Endothelial cell of umbilical vein (primary cell): ENCODE data around the gene STK16. TPM values are rescaled to one million over a fixed set of nuclear protein-coding genes. Genes with fewer than 3 reads are reported as not detected.

ENCODE experiments used
- BruUV-seq: library from RNA; stranded (reverse); fragments of 400-500 nt; replicated peaks from 2 replicates; lab custom pipeline; 2021; lab: Mats Ljungman, UMichigan
- CTCF ChIA-PET: fragments of 300-600, 350-600 bp; sonication (Branson Sonifier 250); formaldehyde crosslinking; loops from one replicate; lab custom pipeline; 2021; ENCODE audit warnings: antibody characterized with exemption, inconsistent platforms; lab: Charles Lee
- POLR2A ChIA-PET: fragments of 300-600, 350-600 bp; sonication (Branson Sonifier 250); formaldehyde crosslinking; loops from one replicate; lab custom pipeline; 2021; ENCODE audit warnings: antibody characterized with exemption, inconsistent platforms; lab: Charles Lee
- DNase-seq: peaks from one replicate; pipeline ENCODE4 v3.0.0-alpha.2; 2011; ENCODE audit warnings: low read depth, low spot score
- FAIRE-seq: peaks from 2 replicates; lab custom pipeline; 2011; peaks lifted over from hg19 to GRCh38; lab: Jason Lieb, UNC
- H2AFZ ChIP-seq: 2 replicates; pipeline ENCODE4 v1.6.0; 2012; ENCODE audit warnings: low read depth, low read length, control low read depth, inconsistent platforms
- H3K27ac ChIP-seq: 2 replicates; pipeline ENCODE4 v1.5.1; 2011; ENCODE audit warnings: low read depth, mild to moderate bottlenecking, control low read depth, low read length, moderate library complexity; ENCODE audit not compliant: insufficient read depth
- H3K27me3 ChIP-seq, 2 experiments: 2 replicates each; pipeline versions ENCODE4 v1.6.0 to v1.6.1; 2011; ENCODE audit warnings: low read length in 2 of 2, mixed read lengths in 1 of 2; ENCODE audit not compliant: control insufficient read depth in 2 of 2, insufficient read depth in 2 of 2
- H3K36me3 ChIP-seq, 2 experiments: 2 replicates in 1 of 2; 3 replicates in 1 of 2; pipeline ENCODE4 v1.5.1; 2011; ENCODE audit warnings: low read length in 2 of 2, mild to moderate bottlenecking in 1 of 2, moderate library complexity in 1 of 2; ENCODE audit not compliant: control insufficient read depth in 2 of 2, insufficient read depth in 2 of 2; ENCODE audit errors: extremely low read depth in 1 of 2
- H3K4me1 ChIP-seq: 3 replicates; pipeline ENCODE4 v1.5.1; 2011; ENCODE audit warnings: mild to moderate bottlenecking, low read length; ENCODE audit not compliant: control insufficient read depth, insufficient read depth; ENCODE audit errors: extremely low read depth
- H3K4me2 ChIP-seq: 2 replicates; pipeline ENCODE4 v1.6.1; 2011; ENCODE audit warnings: low read length, control low read depth, mixed read lengths; ENCODE audit not compliant: insufficient read depth
- H3K4me3 ChIP-seq, 3 experiments: fragments of 200-600 bp in 1 of 3; sonication (generic), shearing (Covaris generic) in 1 of 3; replicated peaks in 1 of 3; 2 replicates each; pipeline ENCODE4 v1.5.1; 2011 to 2016; ENCODE audit warnings: control low read depth in 3 of 3, low read length in 3 of 3, mild to moderate bottlenecking in 2 of 3, inconsistent platforms in 1 of 3, low read depth in 1 of 3, moderate library complexity in 1 of 3; ENCODE audit not compliant: insufficient read depth in 1 of 3
- H3K79me2 ChIP-seq: 2 replicates; pipeline ENCODE4 v1.6.0; 2012; ENCODE audit warnings: low read length, inconsistent platforms; ENCODE audit not compliant: control insufficient read depth, insufficient read depth
- H3K9ac ChIP-seq: replicated peaks from 2 replicates; pipeline ENCODE3; 2011; ENCODE audit warnings: low read length, control low read depth; ENCODE audit not compliant: insufficient read depth; ENCODE audit errors: extremely low read depth
- H3K9me1 ChIP-seq: replicated peaks from 3 replicates; pipeline ENCODE4 v1.6.0; 2011; ENCODE audit warnings: mild to moderate bottlenecking, low read length; ENCODE audit not compliant: control insufficient read depth, insufficient read depth; ENCODE audit errors: extremely low read depth
- H3K9me3 ChIP-seq: replicated peaks from 2 replicates; pipeline ENCODE4 v1.5.1; 2012; ENCODE audit warnings: low read length, inconsistent platforms; ENCODE audit not compliant: control insufficient read depth, insufficient read depth
- H4K20me1 ChIP-seq: replicated peaks from 2 replicates; pipeline ENCODE3; 2011; ENCODE audit warnings: mild to moderate bottlenecking, low read length; ENCODE audit not compliant: control insufficient read depth, insufficient read depth; ENCODE audit errors: extremely low read depth
- CTCF ChIP-seq, 2 donors: IDR thresholded peaks; 1 replicate in 1 of 2; 2 replicates in 1 of 2; pipeline ENCODE4 v1.5.1; 2011; ENCODE audit warnings: low read length in 2 of 2, mild to moderate bottlenecking in 2 of 2, moderate library complexity in 2 of 2, control low read depth in 1 of 2, inconsistent platforms in 1 of 2, low read depth in 1 of 2; ENCODE audit not compliant: insufficient read depth in 1 of 2; ENCODE audit errors: extremely low read depth in 1 of 2
- EZH2 ChIP-seq: IDR thresholded peaks from 2 replicates; pipeline ENCODE4 v1.6.1; 2012; ENCODE audit warnings: borderline replicate concordance, low read depth, mild to moderate bottlenecking, moderate library complexity, low read length, inconsistent platforms; ENCODE audit not compliant: severe bottlenecking
- FOS ChIP-seq: IDR thresholded peaks from 2 replicates; pipeline ENCODE4 v1.6.1; 2011; ENCODE audit warnings: mild to moderate bottlenecking, low read length, moderate library complexity, borderline replicate concordance; ENCODE audit not compliant: insufficient read depth
- GATA2 ChIP-seq: IDR thresholded peaks from 2 replicates; pipeline ENCODE4 v1.7.0; 2011; ENCODE audit warnings: low read depth, mild to moderate bottlenecking, moderate library complexity, mixed read lengths, low read length; ENCODE audit not compliant: insufficient read length, insufficient read depth
- JUN ChIP-seq: IDR thresholded peaks from 2 replicates; pipeline ENCODE4 v1.6.1; 2011; ENCODE audit warnings: borderline replicate concordance, low read depth; ENCODE audit not compliant: insufficient read length, insufficient read depth
- MAX ChIP-seq: IDR thresholded peaks from 2 replicates; pipeline ENCODE4 v1.6.1; 2011; ENCODE audit not compliant: insufficient read depth, insufficient read length
- MYC ChIP-seq: IDR thresholded peaks from one replicate; pipeline ENCODE4 v1.6.1; 2011; ENCODE audit warnings: mild to moderate bottlenecking, low read depth, low read length
- POLR2A ChIP-seq: IDR thresholded peaks from 2 replicates; pipeline ENCODE4 v1.6.1; 2012; ENCODE audit warnings: low read depth, mild to moderate bottlenecking, control low read depth, low read length
- POLR2AphosphoS5 ChIP-seq: IDR thresholded peaks from 2 replicates; pipeline ENCODE4 v1.6.1; 2012; ENCODE audit warnings: low read depth, mild to moderate bottlenecking, control low read depth, low read length, moderate library complexity; ENCODE audit not compliant: insufficient read depth
- dilution Hi-C: fragments of 300-500 bp; cut with MboI; formaldehyde crosslinking; loops from one replicate; pipeline ENCODE4 v1.15.0; 2019; ENCODE audit warnings: low sequenced_read_pairs; ENCODE audit not compliant: extremely low pct_ligation_motif_present
- intact Hi-C: fragments of 100-400 bp; cut with micrococcal nuclease; formaldehyde crosslinking; loops from one replicate; pipeline ENCODE4 v1.10.0; 2022
- polyA plus RNA-seq, 4 experiments: library from polyadenylated mRNA; depleted of rRNA in 3 of 4; stranded (reverse) in 3 of 4; unstranded in 1 of 4; fragments of >200 nt; gene quantifications; 2 replicates each; pipeline versions ENCODE4 v1.2.1 to v1.2.3, GENCODE V29; 2011 to 2012; ENCODE audit warnings: missing spikeins in 1 of 4
- total RNA-seq: library from RNA; stranded (reverse); gene quantifications from 2 replicates; pipeline ENCODE4 v1.2.3, GENCODE V29; 2021

The STK16 gene
- total and polyA plus RNA-seq, 2 donors (not counting 3 experiments of a cell fraction or from before 2014, with no cell fraction given), result 18.8 to 63.2 TPM

- DNase-seq (no peak), FAIRE-seq (no peak)
- peak overlapping the region; percentile 7 to 83 (median 49) for H3K4me3 ChIP-seq
- peak overlapping the region; percentile 13 for H2AFZ ChIP-seq
- H4K20me1 ChIP-seq, result no peaks in the 10 kb centered on the region
- dilution Hi-C loops, result no loop called here
- H3K36me3 ChIP-seq, result peaks cover 0 to 7% of the 10 kb centered on the region in 2 experiments
- H3K27me3 ChIP-seq, result no peaks in the 10 kb centered on the region
- CTCF ChIA-PET, result interaction anchor here (0.6 to 3.1 kb wide), 13 partner anchors 12 to 225 kb away, joined by 3 to 14 read pairs (median 6); partner anchors contain the start of genes ANKZF1, ATG9A, CNPPD1 and DNAJB2
- TF ChIP-seq JUN, result no peak
- H3K9me3 ChIP-seq, result no peaks in the 10 kb centered on the region
- H3K4me2 ChIP-seq, result peak overlapping the region; percentile 71
- H3K9me1 ChIP-seq, result no peaks in the 10 kb centered on the region
- H3K79me2 ChIP-seq, result no peaks in the 10 kb centered on the region
- no peak overlapping the region for H3K27ac ChIP-seq
- intact Hi-C loops, result loop anchor here (1.0 to 2.0 kb wide), 3 partner anchors 11 to 181 kb away; partner anchors contain the start of genes ABCB6, GLB1L and STK16
- POLR2A ChIA-PET, result interaction anchor here (0.6 kb wide), 1 partner anchor 10 kb away, joined by 4 read pairs; no protein-coding TSS in a partner anchor
- H3K9ac ChIP-seq, result no peak overlapping the region
- TSS peak; percentile 45 for BruUV-seq
- peaks cover 18% of the 10 kb centered on the region for H3K4me1 ChIP-seq
Measured at GRCh38 chr2:219207134-219207883, 38.0 kb upstream of the STK16 start.

GRCh38 chr2:219207884-219208740, 37.2 kb upstream of the STK16 start:
- no peak overlapping the region for H3K9ac ChIP-seq
- CTCF ChIA-PET, result interaction anchor here (0.7 to 3.1 kb wide), 6 partner anchors 15 to 178 kb away, joined by 3 to 12 read pairs (median 6); no protein-coding TSS in a partner anchor
- DNase-seq, result peak; percentile 18

More at GRCh38 chr2:219207884-219208740, 37.2 kb upstream of the STK16 start:
- no peak for TF ChIP-seq CTCF (IDR thresholded peaks at IDR 0.05; ENCODE audit: extremely low read depth in 1 of 2, insufficient read depth in 1 of 2, low read depth in 1 of 2, low read length in 2 of 2)
- no peak for TF ChIP-seq MAX
- no peak for TF ChIP-seq POLR2A
- no peak for TF ChIP-seq FOS
- no peak for TF ChIP-seq POLR2AphosphoS5
- TF ChIP-seq GATA2, result no peak
- no peak for TF ChIP-seq MYC
- no peak for TF ChIP-seq EZH2
- TF ChIP-seq JUN, result no peak
- intact Hi-C loops, result loop anchor here (1.0 to 2.0 kb wide), 3 partner anchors 10 to 181 kb away; partner anchors contain the start of genes ABCB6, GLB1L and STK16
- no peak overlapping the region for H2AFZ ChIP-seq
- H3K4me2 ChIP-seq, result peak overlapping the region; percentile 71
- POLR2A ChIA-PET, result no interaction called here
- no peaks in the 10 kb centered on the region for H3K27me3 ChIP-seq
- no peaks in the 10 kb centered on the region for H3K9me1 ChIP-seq
- BruUV-seq, result no TSS peak
- peak; percentile 8 for FAIRE-seq
- peaks cover 0 to 9% of the 10 kb centered on the region in 2 experiments for H3K36me3 ChIP-seq
- H4K20me1 ChIP-seq, result no peaks in the 10 kb centered on the region
- no peaks in the 10 kb centered on the region for H3K9me3 ChIP-seq
- H3K79me2 ChIP-seq, result no peaks in the 10 kb centered on the region
- no peak overlapping the region for H3K4me3 ChIP-seq
- no peak overlapping the region for H3K27ac ChIP-seq
- dilution Hi-C loops, result no loop called here
- H3K4me1 ChIP-seq, result peaks cover 18% of the 10 kb centered on the region
